ENCODE data around the gene USP11.

GRCh38 chrX:47206316-47206715, 26.5 kb upstream of the USP11 start:
- no peak for TF ChIP-seq CTCF (IDR thresholded peaks at IDR 0.05; ENCODE audit: borderline replicate concordance, extremely low read depth, low read length, poor library complexity, severe bottlenecking)
- no peak for TF ChIP-seq EZH2 (IDR thresholded peaks at IDR 0.05; ENCODE audit: borderline replicate concordance, low read depth, low read length, severe bottlenecking)
